ENCODE results near the gene ATN1.

ATN1 gene

GRCh38 chr12:6912164-6912935, 15.4 kb upstream of the ATN1 start:
- Histone ChIP-seq H3K36me3 (no peaks in the 10 kb centered on the region), H3K9me3 (no peaks in the 10 kb centered on the region), H3K4me3 (ENCODE audit: low read depth in 1 of 2, low read length in 1 of 2) (no peak overlapping the region), H3K27me3 (peaks cover 77% of the 10 kb centered on the region), H3K4me1 (ENCODE audit: control insufficient read depth in 1 of 2, insufficient read depth in 1 of 2, low read depth in 1 of 2, low read length in 1 of 2) (peaks cover 7 to 13% of the 10 kb centered on the region in 2 experiments), H3K27ac (no peak overlapping the region)
- TF ChIP-seq CTCF (IDR thresholded peaks at IDR 0.05) = no peak

DNA sequence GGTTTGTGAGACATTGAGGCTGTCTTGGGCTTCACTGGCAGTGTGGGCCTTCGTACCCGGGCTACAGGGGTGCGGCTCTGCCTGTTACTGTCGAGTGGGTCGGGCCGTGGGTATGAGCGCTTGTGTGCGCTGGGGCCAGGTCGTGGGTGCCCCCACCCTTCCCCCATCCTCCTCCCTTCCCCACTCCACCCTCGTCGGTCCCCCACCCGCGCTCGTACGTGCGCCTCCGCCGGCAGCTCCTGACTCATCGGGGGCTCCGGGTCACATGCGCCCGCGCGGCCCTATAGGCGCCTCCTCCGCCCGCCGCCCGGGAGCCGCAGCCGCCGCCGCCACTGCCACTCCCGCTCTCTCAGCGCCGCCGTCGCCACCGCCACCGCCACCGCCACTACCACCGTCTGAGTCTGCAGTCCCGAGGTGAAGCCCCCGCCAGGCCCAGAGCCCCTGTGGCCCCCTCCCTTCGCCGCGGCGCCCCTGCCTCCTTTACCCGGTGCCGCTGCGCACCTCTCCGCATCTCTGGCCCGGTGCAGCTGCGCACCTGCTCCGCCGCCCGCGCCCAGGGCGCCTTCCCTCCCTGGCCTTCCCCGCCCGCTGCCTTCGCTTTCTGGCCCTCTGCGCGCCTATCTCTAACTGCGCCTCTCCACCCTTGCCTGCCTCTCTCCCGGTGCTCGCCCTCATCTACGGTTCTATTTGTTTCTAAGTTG, 13.4 kb upstream of the ATN1 start, which contains the start of gene ENO2:
TSS of gene ENO2 (plus strand) at position 335 of the 701 bp plus-strand sequence. CDS start 1,253 bp downstream, outside the sequence.
- no peaks in the 10 kb centered on the region for H3K9me3 ChIP-seq
- H3K4me3 ChIP-seq (ENCODE audit: low read depth in 1 of 2, low read length in 1 of 2) = peak within 1 kb of the TSS in 1 of 2 experiments; percentile 44
- TF ChIP-seq CTCF (IDR thresholded peaks at IDR 0.05) = no peak
- H3K36me3 ChIP-seq = no peaks in the 10 kb centered on the region
- H3K27ac ChIP-seq = no peak within 1 kb of the TSS
- H3K4me1 ChIP-seq (ENCODE audit: control insufficient read depth in 1 of 2, insufficient read depth in 1 of 2, low read depth in 1 of 2, low read length in 1 of 2) = peaks cover 7 to 13% of the 10 kb centered on the region in 2 experiments
- peaks cover 89% of the 10 kb centered on the region for H3K27me3 ChIP-seq

DNA sequence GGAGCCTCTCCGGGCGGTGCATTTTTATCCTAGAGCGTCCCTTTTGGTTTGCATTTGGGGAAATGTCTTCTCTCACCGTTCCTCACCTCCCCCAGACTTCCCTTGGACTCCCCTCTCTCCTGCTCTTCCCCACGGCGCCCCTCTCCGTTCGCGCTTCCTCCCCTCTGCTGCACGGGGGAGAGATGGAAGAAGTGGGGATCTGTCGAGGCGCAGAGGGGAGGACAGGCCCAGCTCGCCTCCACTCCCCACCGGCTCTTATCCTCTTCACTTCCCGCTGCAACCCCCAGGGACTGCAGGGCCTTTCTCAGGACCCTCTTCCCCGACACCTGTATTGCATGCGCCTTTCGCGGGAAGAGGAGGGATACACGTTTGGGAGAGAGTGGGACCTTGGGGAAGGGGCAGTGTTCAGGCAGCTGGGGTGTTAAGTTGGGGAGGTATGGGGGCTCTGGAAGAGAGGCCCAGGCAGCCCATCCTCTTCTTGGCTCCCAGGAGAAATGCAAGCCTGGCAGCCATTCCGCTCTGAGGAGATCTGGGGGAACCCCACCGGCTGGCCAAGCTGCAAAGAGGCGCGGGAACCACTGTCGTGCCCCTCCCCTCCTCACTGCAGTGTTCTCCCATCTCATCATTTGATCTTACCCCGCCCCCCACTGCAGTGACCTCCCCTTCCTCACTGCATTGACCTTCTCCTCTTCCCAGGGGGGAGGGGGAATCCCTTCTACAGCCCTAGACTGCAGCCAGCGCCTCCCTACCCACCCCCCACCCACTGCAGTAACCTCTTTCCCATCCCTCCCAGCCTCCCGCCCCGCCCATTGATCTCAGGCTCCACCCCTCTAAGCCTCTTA, 12.6 kb upstream of the ATN1 start:
- Histone ChIP-seq H3K36me3 (no peaks in the 10 kb centered on the region), H3K9me3 (no peaks in the 10 kb centered on the region), H3K4me3 (ENCODE audit: low read depth in 1 of 2, low read length in 1 of 2) (peak overlapping the region in 1 of 2 experiments; percentile 44), H3K27ac (no peak overlapping the region), H3K4me1 (ENCODE audit: control insufficient read depth in 1 of 2, insufficient read depth in 1 of 2, low read depth in 1 of 2, low read length in 1 of 2) (peaks cover 7 to 13% of the 10 kb centered on the region in 2 experiments), H3K27me3 (peaks cover 91% of the 10 kb centered on the region)
- TF ChIP-seq CTCF (IDR thresholded peaks at IDR 0.05) = no peak

DNA sequence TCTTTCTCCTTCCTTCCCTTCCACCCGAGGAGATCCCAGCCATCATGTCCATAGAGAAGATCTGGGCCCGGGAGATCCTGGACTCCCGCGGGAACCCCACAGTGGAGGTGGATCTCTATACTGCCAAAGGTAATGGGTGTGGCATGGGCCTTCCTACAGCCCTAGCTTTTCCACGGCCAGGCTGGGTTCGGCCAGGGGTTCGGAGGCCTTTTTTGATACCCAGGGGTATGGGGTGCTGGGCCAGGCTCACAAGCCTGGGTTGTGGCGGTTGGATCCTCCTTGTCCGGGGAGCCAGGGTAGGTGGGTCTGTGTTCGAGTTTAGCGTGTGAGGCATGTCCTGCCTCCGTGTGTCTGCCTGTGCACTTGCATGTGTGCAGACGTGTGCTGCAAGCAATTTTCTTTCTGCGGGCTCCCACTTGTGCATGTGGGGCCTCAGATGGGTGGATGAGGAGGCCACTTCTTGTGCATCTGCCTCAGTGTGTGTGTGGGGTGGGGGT, 11.9 kb upstream of the ATN1 start:
- H3K4me3 ChIP-seq (ENCODE audit: low read depth in 1 of 2, low read length in 1 of 2) = no peak overlapping the region

More for the DNA sequence above, 11.9 kb upstream of the ATN1 start:
- Histone ChIP-seq H3K4me1 (ENCODE audit: control insufficient read depth in 1 of 2, insufficient read depth in 1 of 2, low read depth in 1 of 2, low read length in 1 of 2) (peaks cover 7 to 13% of the 10 kb centered on the region in 2 experiments), H3K27me3 (peaks cover 91% of the 10 kb centered on the region), H3K27ac (no peak overlapping the region), H3K36me3 (no peaks in the 10 kb centered on the region), H3K9me3 (no peaks in the 10 kb centered on the region)
- TF ChIP-seq CTCF (IDR thresholded peaks at IDR 0.05) = no peak
